Gastrocnemius medialis (tissue), 4 donors: ENCODE results near the gene GNAT1.

ENCODE experiments used
- CTCF ChIP-seq, 5 experiments: fragments of 450-650 bp in 3 of 5; fragments of 200-600 bp in 2 of 5; sonication (generic) in 2 of 5; IDR thresholded peaks in 4 of 5; conservative IDR thresholded peaks in 1 of 5; 1 replicate in 4 of 5; 2 replicates in 1 of 5; pipeline ENCODE4 v1.5.1; 2016 to 2019; ENCODE audit warnings: antibody characterized with exemption in 5 of 5, mild to moderate bottlenecking in 3 of 5, moderate library complexity in 3 of 5
- POLR2A ChIP-seq, 2 donors: fragments of 450-650 bp; IDR thresholded peaks; one replicate each; pipeline ENCODE4 v1.6.1; 2017; ENCODE audit warnings: antibody characterized with exemption in 2 of 2, mild to moderate bottlenecking in 2 of 2, moderate library complexity in 2 of 2

- TF ChIP-seq CTCF (IDR thresholded peaks at IDR 0.05 in 4 of 5, conservative IDR thresholded peaks at IDR 0.05 in 1 of 5) (no peak), POLR2A (IDR thresholded peaks at IDR 0.05) (no peak)
Observed at GRCh38 chr3:50230104-50230793, 38.8 kb downstream of the GNAT1 start.
